HFF-Myc (cell line): Measurements from ENCODE around the gene EFNB3.

ENCODE experiments used
- DNase-seq: peaks from one replicate; pipeline ENCODE4 v3.0.0-alpha.2; 2011; ENCODE audit warnings: low read depth; ENCODE audit errors: extremely low read depth
- H3K4me3 ChIP-seq: replicated peaks from 2 replicates; pipeline ENCODE4 v1.5.1; 2011; ENCODE audit warnings: low read depth, mild to moderate bottlenecking, control low read depth, low read length
- CTCF ChIP-seq: IDR thresholded peaks from 2 replicates; pipeline ENCODE4 v1.5.1; 2012; ENCODE audit warnings: mild to moderate bottlenecking, low read depth, low read length, control low read depth; ENCODE audit errors: missing control alignments

The EFNB3 gene

GRCh38 chr17:7714721-7715594, 10.0 kb downstream of the EFNB3 start:
- no peak overlapping the region for H3K4me3 ChIP-seq
- TF ChIP-seq CTCF: no peak
- DNase-seq: no peak

- H3K4me3 ChIP-seq: peak overlapping the region; percentile 52
- DNase-seq: no peak
Measured at GRCh38 chr17:7715936-7716886, 11.2 kb downstream of the EFNB3 start.

GRCh38 chr17:7716901-7717755, 12.1 kb downstream of the EFNB3 start, which contains the start of gene DNAH2:
DNAH2 (plus strand) TSS chr17:7717744; CDS start chr17:7719735, 1,991 bp downstream.
- peak; percentile 52 for TF ChIP-seq CTCF

More at GRCh38 chr17:7715936-7716886, 11.2 kb downstream of the EFNB3 start:
- no peak for TF ChIP-seq CTCF

GRCh38 chr17:7717756-7718350, 12.9 kb downstream of the EFNB3 start:
- TF ChIP-seq CTCF: no peak
- DNase-seq: no peak
- H3K4me3 ChIP-seq: peak overlapping the region; percentile 52

More at GRCh38 chr17:7716901-7717755, 12.1 kb downstream of the EFNB3 start, which contains the start of gene DNAH2:
- peak; percentile 75 for DNase-seq
- peak within 1 kb of the TSS; percentile 52 for H3K4me3 ChIP-seq

- no peak for DNase-seq
- TF ChIP-seq CTCF: no peak
- no peak overlapping the region for H3K4me3 ChIP-seq
Measured at GRCh38 chr17:7719661-7720060, 14.7 kb downstream of the EFNB3 start.
